OCI-LY3 (cell line): ENCODE data around the gene RAB43.

ENCODE experiments used
- H2AFZ ChIP-seq: fragments of 200-600, 300-600 bp; shearing (Covaris generic); 2 replicates; pipeline ENCODE4 v1.6.0; 2014; ENCODE audit warnings: antibody characterized with exemption, low read depth, low read length
- H3K27ac ChIP-seq: fragments of 200-600, 300-600 bp; sonication (generic); 2 replicates; pipeline ENCODE4 v1.5.1; 2014; ENCODE audit warnings: mild to moderate bottlenecking, low read length, moderate library complexity, mixed read lengths
- H3K27me3 ChIP-seq: fragments of 200-600, 300-600 bp; sonication (generic); 2 replicates; pipeline ENCODE4 v1.6.1; 2014; ENCODE audit warnings: low read depth, low read length, mixed read lengths
- H3K36me3 ChIP-seq: fragments of 200-600, 300-600 bp; sonication (generic); replicated peaks from 2 replicates; pipeline ENCODE3; 2014; ENCODE audit warnings: low read depth, low read length, mixed read lengths
- H3K4me1 ChIP-seq: fragments of 300-600, 200-600 bp; sonication (generic); 2 replicates; pipeline ENCODE4 v1.6.1; 2014; ENCODE audit warnings: low read length, mixed read lengths
- H3K4me2 ChIP-seq: fragments of 200-600, 300-600 bp; sonication (generic); 2 replicates; pipeline ENCODE4 v1.6.1; 2014; ENCODE audit warnings: low read length, mixed read lengths
- H3K4me3 ChIP-seq: fragments of 300-600, 200-600 bp; sonication (generic); 2 replicates; pipeline ENCODE4 v1.5.1; 2014; ENCODE audit warnings: antibody characterized with exemption, mild to moderate bottlenecking, low read length, moderate library complexity
- H3K79me2 ChIP-seq: fragments of 300-600, 200-600 bp; shearing (Covaris generic); 2 replicates; pipeline ENCODE4 v1.6.1; 2014; ENCODE audit warnings: mild to moderate bottlenecking, low read length, mixed read lengths
- H3K9ac ChIP-seq: fragments of 300-600, 200-600 bp; shearing (Covaris generic); 2 replicates; pipeline ENCODE4 v1.6.0; 2014; ENCODE audit warnings: mild to moderate bottlenecking, low read length, moderate library complexity
- H3K9me3 ChIP-seq: fragments of 200-600, 300-600 bp; shearing (Covaris generic); 2 replicates; pipeline ENCODE4 v1.6.1; 2014; ENCODE audit warnings: low read length, mixed read lengths; ENCODE audit not compliant: insufficient read depth
- H4K20me1 ChIP-seq: fragments of 200-600, 300-600 bp; sonication (generic); 2 replicates; pipeline ENCODE4 v1.6.1; 2016; ENCODE audit warnings: low read length, mixed read lengths; ENCODE audit not compliant: insufficient read depth
- EZH2phosphoT487 ChIP-seq: fragments of 200-600 bp; shearing (Covaris generic); IDR thresholded peaks from 2 replicates; pipeline ENCODE4 v1.6.1; 2018; ENCODE audit warnings: antibody characterized with exemption, mixed run types, low read depth
- TF ChIP-seq, protein P1 (sequence below): fragments of 200-600, 300-600 bp; sonication (generic); IDR thresholded peaks from 2 replicates; pipeline ENCODE4 v1.5.1; 2014; ENCODE audit warnings: antibody characterized with exemption, low read length, low read depth

The RAB43 gene

DNA sequence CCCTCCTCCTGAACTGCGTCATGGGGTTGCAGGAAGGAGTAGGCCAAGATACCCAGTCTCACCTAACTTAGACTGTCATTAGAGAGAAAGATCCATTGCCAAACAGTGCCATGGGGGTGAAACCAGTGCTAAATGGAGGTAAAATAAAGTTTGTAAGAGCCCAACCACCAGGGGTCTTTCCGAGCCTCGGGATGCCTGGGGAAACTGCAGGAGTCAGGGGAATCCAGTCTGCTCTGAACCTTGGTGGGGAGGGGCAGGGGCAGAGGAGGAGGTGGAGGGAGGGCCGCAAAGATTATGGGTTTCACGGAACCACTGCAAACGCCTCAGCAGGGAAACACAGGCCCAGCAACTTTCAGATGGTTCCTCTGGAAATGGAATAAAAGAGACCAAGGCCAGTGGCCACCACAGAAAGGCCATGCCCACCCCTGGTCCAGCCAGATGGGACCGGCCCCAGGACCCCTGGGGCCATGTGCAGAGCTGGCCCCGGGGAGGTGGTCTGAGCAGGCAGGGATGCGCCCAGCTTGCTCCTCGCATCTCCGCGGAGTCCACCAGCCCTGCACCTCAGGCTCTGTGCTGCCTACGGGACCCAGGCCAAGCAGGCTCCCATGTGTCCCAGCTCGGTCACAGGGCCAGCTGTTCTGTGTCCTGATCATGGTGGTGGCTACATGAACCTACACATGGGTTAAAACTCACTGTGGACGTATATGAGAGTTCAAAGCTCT lies 80.9 kb downstream of the RAB43 start:
- Histone ChIP-seq H3K4me2 (no peak overlapping the region), H3K27me3 (peaks cover 12% of the 10 kb centered on the region; the same call in 1 of the 2 replicates)
- no peak for TF ChIP-seq EZH2phosphoT487
- TF ChIP-seq, protein P1, sequence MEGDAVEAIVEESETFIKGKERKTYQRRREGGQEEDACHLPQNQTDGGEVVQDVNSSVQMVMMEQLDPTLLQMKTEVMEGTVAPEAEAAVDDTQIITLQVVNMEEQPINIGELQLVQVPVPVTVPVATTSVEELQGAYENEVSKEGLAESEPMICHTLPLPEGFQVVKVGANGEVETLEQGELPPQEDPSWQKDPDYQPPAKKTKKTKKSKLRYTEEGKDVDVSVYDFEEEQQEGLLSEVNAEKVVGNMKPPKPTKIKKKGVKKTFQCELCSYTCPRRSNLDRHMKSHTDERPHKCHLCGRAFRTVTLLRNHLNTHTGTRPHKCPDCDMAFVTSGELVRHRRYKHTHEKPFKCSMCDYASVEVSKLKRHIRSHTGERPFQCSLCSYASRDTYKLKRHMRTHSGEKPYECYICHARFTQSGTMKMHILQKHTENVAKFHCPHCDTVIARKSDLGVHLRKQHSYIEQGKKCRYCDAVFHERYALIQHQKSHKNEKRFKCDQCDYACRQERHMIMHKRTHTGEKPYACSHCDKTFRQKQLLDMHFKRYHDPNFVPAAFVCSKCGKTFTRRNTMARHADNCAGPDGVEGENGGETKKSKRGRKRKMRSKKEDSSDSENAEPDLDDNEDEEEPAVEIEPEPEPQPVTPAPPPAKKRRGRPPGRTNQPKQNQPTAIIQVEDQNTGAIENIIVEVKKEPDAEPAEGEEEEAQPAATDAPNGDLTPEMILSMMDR: no peak

DNA sequence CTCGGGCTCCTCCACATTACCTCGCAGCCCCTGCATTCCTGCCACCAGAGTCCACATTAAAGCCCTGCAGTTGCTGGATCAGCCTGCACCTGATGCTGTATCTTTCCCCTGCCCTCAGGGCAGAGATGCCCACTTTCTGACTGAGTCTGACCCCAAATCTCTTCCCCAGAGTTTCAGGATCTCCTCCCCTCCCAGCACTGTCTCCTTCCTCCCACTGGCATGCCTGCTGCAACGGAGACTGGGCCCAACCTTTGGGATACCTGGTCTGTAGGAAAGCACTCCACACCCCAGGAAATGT lies 81.6 kb downstream of the RAB43 start:
- TF ChIP-seq EZH2phosphoT487: no peak
- TF ChIP-seq, protein P1: no peak
- no peaks in the 10 kb centered on the region for H3K4me1 ChIP-seq
- H3K4me3 ChIP-seq: no peak overlapping the region
- H3K4me2 ChIP-seq: no peak overlapping the region
- H3K36me3 ChIP-seq: no peaks in the 10 kb centered on the region
- peaks cover 12% of the 10 kb centered on the region; the same call in 1 of the 2 replicates for H3K27me3 ChIP-seq
- H3K79me2 ChIP-seq: no peaks in the 10 kb centered on the region
- H3K9ac ChIP-seq: no peak overlapping the region
- H2AFZ ChIP-seq: no peak overlapping the region
- peaks cover 3% of the 10 kb centered on the region; the same call in 1 of the 2 replicates for H3K9me3 ChIP-seq
- H3K27ac ChIP-seq: no peak overlapping the region
- H4K20me1 ChIP-seq: no peaks in the 10 kb centered on the region

More for the DNA sequence above, 80.9 kb downstream of the RAB43 start:
- Histone ChIP-seq H2AFZ (no peak overlapping the region), H3K9ac (no peak overlapping the region), H3K4me1 (no peaks in the 10 kb centered on the region), H4K20me1 (no peaks in the 10 kb centered on the region), H3K27ac (no peak overlapping the region), H3K79me2 (no peaks in the 10 kb centered on the region), H3K36me3 (no peaks in the 10 kb centered on the region), H3K9me3 (peaks cover 3% of the 10 kb centered on the region; the same call in 1 of the 2 replicates), H3K4me3 (no peak overlapping the region)

DNA sequence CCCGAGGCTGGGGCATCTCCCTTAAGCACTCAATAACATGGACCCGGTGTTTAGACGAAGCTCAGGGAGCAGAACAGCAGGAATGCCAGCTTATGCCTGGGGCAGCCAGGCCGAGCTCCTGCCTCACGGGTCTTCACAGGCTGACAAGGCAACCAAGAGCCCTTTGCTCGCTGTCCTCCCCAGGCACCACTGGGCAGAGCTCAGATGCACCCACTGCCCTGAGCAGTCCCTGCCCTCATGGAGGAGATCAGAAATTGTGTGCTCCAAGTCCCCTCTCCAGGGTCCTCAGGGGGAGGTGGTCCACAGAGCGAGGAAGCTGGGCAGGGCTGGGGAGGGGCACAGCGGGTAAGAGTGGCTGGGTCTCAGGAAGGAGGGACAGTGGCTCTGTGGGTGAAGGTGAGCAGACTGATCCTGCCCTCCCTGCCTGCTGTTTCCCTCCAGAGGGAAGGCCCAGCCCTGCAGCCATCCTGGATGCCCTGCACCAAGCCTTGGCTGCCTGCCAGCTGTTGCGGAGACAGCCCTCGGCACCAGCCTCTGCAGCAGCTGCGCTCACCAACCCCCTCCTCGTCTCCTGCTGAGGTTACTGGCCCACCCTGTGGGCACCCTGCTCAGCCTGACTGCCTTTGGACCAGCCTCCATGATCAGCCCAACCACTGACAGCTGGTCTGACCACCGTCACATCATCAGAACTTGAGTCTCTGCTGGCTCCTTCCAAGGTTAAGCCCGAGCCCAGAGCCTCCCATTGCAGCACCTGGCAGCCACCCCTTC lies 82.1 kb downstream of the RAB43 start:
- Histone ChIP-seq H3K4me2 (no peak overlapping the region), H3K9me3 (peaks cover 3% of the 10 kb centered on the region; the same call in 1 of the 2 replicates), H3K27ac (no peak overlapping the region), H3K4me1 (no peaks in the 10 kb centered on the region), H3K4me3 (no peak overlapping the region), H4K20me1 (no peaks in the 10 kb centered on the region), H3K27me3 (peaks cover 12% of the 10 kb centered on the region; the same call in 1 of the 2 replicates), H3K36me3 (no peaks in the 10 kb centered on the region), H3K79me2 (no peaks in the 10 kb centered on the region), H3K9ac (no peak overlapping the region), H2AFZ (no peak overlapping the region)
- TF ChIP-seq, protein P1: no peak
- no peak for TF ChIP-seq EZH2phosphoT487

- no peak overlapping the region for H3K4me2 ChIP-seq
- no peak overlapping the region for H3K4me3 ChIP-seq
- TF ChIP-seq EZH2phosphoT487: no peak
- TF ChIP-seq, protein P1: no peak
- peaks cover 3% of the 10 kb centered on the region; the same call in 1 of the 2 replicates for H3K9me3 ChIP-seq
- peaks cover 12% of the 10 kb centered on the region; the same call in 1 of the 2 replicates for H3K27me3 ChIP-seq
- H3K4me1 ChIP-seq: no peaks in the 10 kb centered on the region
- no peak overlapping the region for H3K27ac ChIP-seq
- H3K9ac ChIP-seq: no peak overlapping the region
- no peaks in the 10 kb centered on the region for H3K36me3 ChIP-seq
- H3K79me2 ChIP-seq: no peaks in the 10 kb centered on the region
- no peak overlapping the region for H2AFZ ChIP-seq
- no peaks in the 10 kb centered on the region for H4K20me1 ChIP-seq
Measured at GRCh38 chr3:129038121-129038855, 83.3 kb downstream of the RAB43 start.
